ENCODE measurements around the gene SCCPDH.

SCCPDH gene

DNA sequence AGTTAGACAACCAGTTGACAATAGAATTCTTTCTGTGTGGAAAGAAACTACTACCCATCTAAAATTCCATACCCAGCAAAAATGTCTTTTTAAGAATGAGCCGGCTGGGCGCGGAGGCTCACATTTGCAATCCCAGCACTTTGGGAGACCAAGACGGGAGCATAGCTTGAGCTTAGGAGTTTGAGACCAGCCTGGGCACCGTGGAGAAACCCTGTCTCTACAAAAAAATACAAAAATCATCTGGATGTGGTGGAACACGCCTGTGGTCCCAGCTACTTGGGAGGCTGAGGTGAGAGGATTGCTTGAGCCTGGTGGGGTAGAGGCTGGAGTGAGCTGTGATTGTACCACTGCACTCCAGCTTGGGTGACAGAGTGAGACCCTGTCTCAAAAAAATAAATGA lies 79.2 kb downstream of the SCCPDH start:
- H3K27ac ChIP-seq (replicated peaks), result no peak overlapping the region
- no peak overlapping the region for H3K4me3 ChIP-seq (replicated peaks; ENCODE audit: insufficient read depth, low read length)
- TF ChIP-seq GABPA (IDR thresholded peaks at IDR 0.05; ENCODE audit: low read depth) (no peak), SPI1 (IDR thresholded peaks at IDR 0.05; ENCODE audit: borderline replicate concordance, low read depth) (no peak)
- TF ChIP-seq, protein P1, sequence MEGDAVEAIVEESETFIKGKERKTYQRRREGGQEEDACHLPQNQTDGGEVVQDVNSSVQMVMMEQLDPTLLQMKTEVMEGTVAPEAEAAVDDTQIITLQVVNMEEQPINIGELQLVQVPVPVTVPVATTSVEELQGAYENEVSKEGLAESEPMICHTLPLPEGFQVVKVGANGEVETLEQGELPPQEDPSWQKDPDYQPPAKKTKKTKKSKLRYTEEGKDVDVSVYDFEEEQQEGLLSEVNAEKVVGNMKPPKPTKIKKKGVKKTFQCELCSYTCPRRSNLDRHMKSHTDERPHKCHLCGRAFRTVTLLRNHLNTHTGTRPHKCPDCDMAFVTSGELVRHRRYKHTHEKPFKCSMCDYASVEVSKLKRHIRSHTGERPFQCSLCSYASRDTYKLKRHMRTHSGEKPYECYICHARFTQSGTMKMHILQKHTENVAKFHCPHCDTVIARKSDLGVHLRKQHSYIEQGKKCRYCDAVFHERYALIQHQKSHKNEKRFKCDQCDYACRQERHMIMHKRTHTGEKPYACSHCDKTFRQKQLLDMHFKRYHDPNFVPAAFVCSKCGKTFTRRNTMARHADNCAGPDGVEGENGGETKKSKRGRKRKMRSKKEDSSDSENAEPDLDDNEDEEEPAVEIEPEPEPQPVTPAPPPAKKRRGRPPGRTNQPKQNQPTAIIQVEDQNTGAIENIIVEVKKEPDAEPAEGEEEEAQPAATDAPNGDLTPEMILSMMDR (IDR thresholded peaks at IDR 0.05; ENCODE audit: insufficient read depth, low read length), result no peak
- no peaks in the 10 kb centered on the region for H3K27me3 ChIP-seq (ENCODE audit: insufficient read depth, poor library complexity, severe bottlenecking)
- no peak for DNase-seq (ENCODE audit: low read depth in 1 of 2, low spot score in 1 of 2)

- no peak for DNase-seq (ENCODE audit: low read depth in 1 of 2, low spot score in 1 of 2)
- TF ChIP-seq, protein P1 (IDR thresholded peaks at IDR 0.05; ENCODE audit: insufficient read depth, low read length), result no peak
- TF ChIP-seq REST (IDR thresholded peaks at IDR 0.05; ENCODE audit: insufficient replicate concordance, low read depth) (no peak), POLR2AphosphoS5 (IDR thresholded peaks at IDR 0.05; ENCODE audit: low read depth) (no peak), SPI1 (IDR thresholded peaks at IDR 0.05; ENCODE audit: borderline replicate concordance, low read depth) (no peak), GABPA (IDR thresholded peaks at IDR 0.05; ENCODE audit: low read depth) (no peak)
- no peak overlapping the region for H3K27ac ChIP-seq (replicated peaks)
These were observed 79.7 kb downstream of the SCCPDH start for GRCh38 chr1:246803883-246804282.

GRCh38 chr1:246805135-246805716 lies 81.0 kb downstream of the SCCPDH start:
- TF ChIP-seq POLR2AphosphoS5 (IDR thresholded peaks at IDR 0.05; ENCODE audit: low read depth) (no peak), REST (IDR thresholded peaks at IDR 0.05; ENCODE audit: insufficient replicate concordance, low read depth) (no peak), GABPA (IDR thresholded peaks at IDR 0.05; ENCODE audit: low read depth) (no peak), SPI1 (IDR thresholded peaks at IDR 0.05; ENCODE audit: borderline replicate concordance, low read depth) (no peak)
- TF ChIP-seq, protein P1 (IDR thresholded peaks at IDR 0.05; ENCODE audit: insufficient read depth, low read length), result no peak
- H3K27ac ChIP-seq (replicated peaks), result no peak overlapping the region
- H3K4me3 ChIP-seq (replicated peaks; ENCODE audit: insufficient read depth, low read length), result no peak overlapping the region
- no peaks in the 10 kb centered on the region for H3K27me3 ChIP-seq (ENCODE audit: insufficient read depth, poor library complexity, severe bottlenecking)
- no peak for DNase-seq (ENCODE audit: low read depth in 1 of 2, low spot score in 1 of 2)

More at GRCh38 chr1:246803883-246804282, 79.7 kb downstream of the SCCPDH start:
- no peaks in the 10 kb centered on the region for H3K27me3 ChIP-seq (ENCODE audit: insufficient read depth, poor library complexity, severe bottlenecking)
- H3K4me3 ChIP-seq (replicated peaks; ENCODE audit: insufficient read depth, low read length), result no peak overlapping the region

GRCh38 chr1:246809473-246809872 lies 85.3 kb downstream of the SCCPDH start:
- TF ChIP-seq POLR2AphosphoS5 (IDR thresholded peaks at IDR 0.05; ENCODE audit: low read depth) (no peak), SPI1 (IDR thresholded peaks at IDR 0.05; ENCODE audit: borderline replicate concordance, low read depth) (no peak), REST (IDR thresholded peaks at IDR 0.05; ENCODE audit: insufficient replicate concordance, low read depth) (no peak), GABPA (IDR thresholded peaks at IDR 0.05; ENCODE audit: low read depth) (no peak)
- TF ChIP-seq, protein P1 (IDR thresholded peaks at IDR 0.05; ENCODE audit: insufficient read depth, low read length), result no peak
- DNase-seq (ENCODE audit: low read depth in 1 of 2, low spot score in 1 of 2), result no peak
- H3K27ac ChIP-seq (replicated peaks), result no peak overlapping the region
- H3K27me3 ChIP-seq (ENCODE audit: insufficient read depth, poor library complexity, severe bottlenecking), result no peaks in the 10 kb centered on the region
- H3K4me3 ChIP-seq (replicated peaks; ENCODE audit: insufficient read depth, low read length), result no peak overlapping the region

All from HL-60 (cell line).